ENCODE data around the gene EIF4A3.
"Not testable (repeated sequence)": the region's sequence is repeated elsewhere in the genome, so short reads cannot be mapped to it uniquely, and the experiment has no call there.

The EIF4A3 gene

GRCh38 chr17:80101011-80101945, 45.6 kb downstream of the EIF4A3 start, which contains the start of gene GAA:
GAA (plus strand) TSS chr17:80101581; CDS start chr17:80104587, 3,006 bp downstream.
- peak within 1 kb of the TSS; percentile 86 for H3K27ac Mint-ChIP-seq
- peak; percentile 94 to 98 for DNase-seq (ENCODE audit: low spot score in 2 of 2)
- peak; percentile 85 for ATAC-seq (ENCODE audit: low read depth)
- H3K4me1 Mint-ChIP-seq = peaks cover 13% of the 10 kb centered on the region
- H3K4me3 Mint-ChIP-seq = peak within 1 kb of the TSS; percentile 94
- peaks cover 5% of the 10 kb centered on the region for H3K27me3 Mint-ChIP-seq
- H3K36me3 Mint-ChIP-seq = no peaks in the 10 kb centered on the region
- no peaks in the 10 kb centered on the region for H3K9me3 Mint-ChIP-seq

DNA sequence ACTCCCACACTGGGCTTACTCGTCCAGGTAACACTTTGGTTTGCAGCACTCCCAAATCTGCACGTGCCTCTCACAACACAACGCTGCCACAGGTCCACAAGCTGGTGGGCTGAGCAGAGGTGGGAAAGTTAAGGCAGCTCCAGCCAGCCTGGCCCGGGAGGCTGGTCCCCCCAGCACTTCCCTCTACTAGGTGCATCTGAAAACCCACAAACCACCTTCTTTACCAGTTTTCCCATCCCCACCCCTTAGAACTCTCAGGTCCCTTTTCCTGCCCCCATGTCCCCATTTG, 46.9 kb downstream of the EIF4A3 start:
- Mint-ChIP-seq H3K4me1 (peaks cover 13% of the 10 kb centered on the region), H3K27me3 (peaks cover 10% of the 10 kb centered on the region), H3K9me3 (no peaks in the 10 kb centered on the region), H3K4me3 (no peak overlapping the region), H3K36me3 (no peaks in the 10 kb centered on the region), H3K27ac (no peak overlapping the region)
- ATAC-seq (ENCODE audit: low read depth) (no peak), DNase-seq (ENCODE audit: low spot score in 2 of 2) (no peak)

GRCh38 chr17:80099291-80100034, 47.5 kb downstream of the EIF4A3 start:
- Mint-ChIP-seq H3K27ac (no peak overlapping the region), H3K9me3 (no peaks in the 10 kb centered on the region), H3K27me3 (peaks cover 12% of the 10 kb centered on the region), H3K4me3 (no peak overlapping the region), H3K36me3 (no peaks in the 10 kb centered on the region), H3K4me1 (peaks cover 13% of the 10 kb centered on the region)
- no peak for DNase-seq (ENCODE audit: low spot score in 2 of 2)
- no peak for ATAC-seq (ENCODE audit: low read depth)

DNA sequence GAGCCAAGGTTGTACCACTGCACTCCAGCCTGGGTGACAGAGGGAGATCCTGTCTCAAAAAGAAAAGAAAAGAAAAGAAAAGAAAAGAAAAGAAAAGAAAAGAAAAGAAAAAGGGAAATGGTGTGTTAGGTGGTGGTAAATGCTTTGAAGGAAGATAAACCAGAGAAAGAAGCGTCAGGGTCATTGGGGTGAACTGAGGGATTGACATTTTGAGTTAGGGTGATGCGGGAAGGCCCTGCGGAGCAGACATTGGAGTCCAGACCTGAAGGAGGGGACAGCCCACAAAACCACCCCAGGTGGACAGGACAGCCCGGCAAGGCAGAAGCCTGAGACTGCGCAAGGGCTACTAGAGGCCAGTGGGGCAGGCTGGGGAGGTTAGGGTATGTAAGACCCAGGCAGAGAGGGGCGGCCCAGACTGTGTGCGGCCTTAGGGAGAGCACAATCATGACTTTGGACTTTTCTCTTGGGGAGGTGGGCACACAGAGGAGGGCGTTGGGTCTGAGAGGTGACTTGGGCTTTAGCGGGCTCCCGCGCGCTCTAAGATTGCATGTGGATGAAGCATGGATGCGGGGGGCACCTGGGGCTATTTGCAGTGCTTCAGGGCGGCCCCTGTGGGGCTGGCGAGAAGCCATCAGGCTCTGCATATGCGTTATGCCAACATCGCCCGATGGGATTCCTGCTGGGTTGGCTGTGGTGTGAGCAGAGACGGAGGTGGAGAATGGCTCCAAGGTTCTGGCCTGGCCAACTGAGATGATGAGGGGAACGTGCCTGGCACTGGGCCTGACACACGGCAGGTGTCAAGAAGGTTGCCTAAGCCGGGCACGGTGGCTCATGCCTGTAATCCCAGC, 48.9 kb downstream of the EIF4A3 start:
- no peak overlapping the region for H3K4me3 Mint-ChIP-seq
- ATAC-seq (ENCODE audit: low read depth) (no peak), DNase-seq (ENCODE audit: low spot score in 2 of 2) (no peak)

GRCh38 chr17:80097127-80097621, 49.8 kb downstream of the EIF4A3 start:
- Mint-ChIP-seq H3K9me3 (no peaks in the 10 kb centered on the region), H3K27me3 (peaks cover 12% of the 10 kb centered on the region), H3K4me1 (peaks cover 8% of the 10 kb centered on the region), H3K36me3 (no peaks in the 10 kb centered on the region), H3K4me3 (no peak overlapping the region), H3K27ac (no peak overlapping the region)
- ATAC-seq (ENCODE audit: low read depth) (no peak), DNase-seq (ENCODE audit: low spot score in 2 of 2) (no peak)

More for the DNA sequence above, 48.9 kb downstream of the EIF4A3 start:
- Mint-ChIP-seq H3K36me3 (no peaks in the 10 kb centered on the region), H3K4me1 (peaks cover 10% of the 10 kb centered on the region), H3K9me3 (no peaks in the 10 kb centered on the region), H3K27me3 (peaks cover 12% of the 10 kb centered on the region), H3K27ac (no peak overlapping the region)

- peaks cover 5% of the 10 kb centered on the region for H3K4me1 Mint-ChIP-seq
- no peak overlapping the region for H3K4me3 Mint-ChIP-seq
- H3K27ac Mint-ChIP-seq = no peak overlapping the region
- DNase-seq (ENCODE audit: low spot score in 2 of 2) (no peak), ATAC-seq (ENCODE audit: low read depth) (no peak)
- no peaks in the 10 kb centered on the region for H3K36me3 Mint-ChIP-seq
- peaks cover 12% of the 10 kb centered on the region for H3K27me3 Mint-ChIP-seq
- H3K9me3 Mint-ChIP-seq = no peaks in the 10 kb centered on the region
These were observed 50.3 kb downstream of the EIF4A3 start for GRCh38 chr17:80096561-80097021.

DNA sequence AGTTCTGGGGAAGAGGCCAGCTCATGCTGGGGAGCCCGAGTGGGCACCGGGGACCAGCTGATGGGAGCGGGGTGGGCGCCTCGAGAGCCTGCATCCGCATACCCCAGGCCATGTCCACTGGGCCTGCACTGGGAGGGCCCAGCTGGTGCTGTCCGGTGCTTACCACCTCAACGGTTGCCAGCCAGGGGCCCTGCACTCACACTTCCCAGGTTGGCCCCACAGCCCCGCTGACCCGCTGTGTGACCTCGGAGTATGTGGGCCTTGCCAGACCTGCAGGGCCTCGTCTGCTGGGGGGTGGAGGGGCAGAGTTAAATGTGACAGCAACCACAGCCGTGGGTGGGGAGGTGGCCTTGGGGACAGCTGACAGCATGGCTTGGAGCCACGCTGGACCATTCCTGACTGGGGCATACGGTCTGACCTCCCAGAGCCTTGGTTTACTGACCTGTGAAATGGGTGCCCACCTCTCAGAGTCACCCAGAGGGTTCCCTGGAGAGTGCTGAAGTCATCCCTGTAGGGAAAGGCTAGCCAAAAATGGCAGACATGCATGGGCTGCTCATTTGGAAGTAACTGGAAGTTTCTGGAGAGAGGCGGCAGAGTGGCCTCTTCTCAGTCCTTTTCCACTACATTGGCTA, 51.0 kb downstream of the EIF4A3 start:
- Mint-ChIP-seq H3K27me3 (peaks cover 12% of the 10 kb centered on the region), H3K4me3 (no peak overlapping the region), H3K36me3 (no peaks in the 10 kb centered on the region), H3K27ac (no peak overlapping the region), H3K9me3 (no peaks in the 10 kb centered on the region), H3K4me1 (peaks cover 4% of the 10 kb centered on the region)
- DNase-seq (ENCODE audit: low spot score in 2 of 2) (no peak), ATAC-seq (ENCODE audit: low read depth) (no peak)

- Mint-ChIP-seq H3K27me3 (peaks cover 12% of the 10 kb centered on the region), H3K4me3 (no peak overlapping the region), H3K36me3 (no peaks in the 10 kb centered on the region), H3K9me3 (no peaks in the 10 kb centered on the region), H3K4me1 (no peaks in the 10 kb centered on the region), H3K27ac (no peak overlapping the region)
- no peak for ATAC-seq (ENCODE audit: low read depth)
- DNase-seq (ENCODE audit: low spot score in 2 of 2) = no peak
These were observed 51.7 kb downstream of the EIF4A3 start for GRCh38 chr17:80095038-80095843.

DNA sequence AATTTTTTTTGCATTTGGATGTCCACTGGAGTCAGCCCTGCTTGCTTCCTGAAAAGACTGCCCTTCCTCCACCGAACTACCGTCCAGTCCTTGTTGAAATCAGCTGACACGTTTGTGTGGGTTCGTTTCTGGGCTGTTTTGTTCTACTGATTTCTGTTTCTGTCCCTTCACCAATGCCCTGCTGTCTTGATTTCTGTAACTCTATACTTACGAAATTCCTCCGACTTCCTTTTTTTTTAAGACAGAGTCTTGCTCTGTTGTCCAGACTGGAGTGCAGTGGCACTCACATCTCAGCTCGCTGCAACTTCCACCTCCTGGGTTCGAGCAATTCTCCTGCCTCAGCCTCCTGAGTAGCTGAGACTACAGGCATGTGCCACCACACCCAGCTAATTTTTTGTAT, 54.0 kb downstream of the EIF4A3 start:
- Mint-ChIP-seq H3K4me3 (no peak overlapping the region), H3K4me1 (no peaks in the 10 kb centered on the region), H3K27me3 (peaks cover 16% of the 10 kb centered on the region), H3K27ac (no peak overlapping the region), H3K36me3 (no peaks in the 10 kb centered on the region), H3K9me3 (no peaks in the 10 kb centered on the region)
- DNase-seq (ENCODE audit: low spot score in 2 of 2) (no peak), ATAC-seq (ENCODE audit: low read depth) (no peak)

DNA sequence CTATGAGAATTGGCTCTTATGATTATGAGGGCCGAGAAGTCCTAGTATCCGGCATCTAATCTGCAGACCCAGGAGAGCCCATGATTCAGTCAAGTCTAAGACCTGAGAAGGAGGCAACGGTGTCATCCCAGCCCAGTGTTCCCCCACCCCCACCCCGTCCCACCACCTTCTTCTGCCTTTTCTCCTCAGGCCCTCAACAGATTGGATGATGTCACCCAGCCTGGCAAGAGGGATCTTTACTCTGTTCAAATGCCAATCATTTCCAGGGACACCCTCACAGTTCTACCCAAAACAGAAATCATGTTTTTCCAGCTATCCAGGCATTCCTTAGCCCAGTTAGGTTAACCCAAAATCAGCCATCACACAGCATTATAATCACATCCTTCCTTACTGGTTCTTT, 55.6 kb downstream of the EIF4A3 start:
- Mint-ChIP-seq H3K4me3 (no peak overlapping the region), H3K9me3 (no peaks in the 10 kb centered on the region), H3K36me3 (no peaks in the 10 kb centered on the region), H3K27me3 (peaks cover 13% of the 10 kb centered on the region), H3K27ac (no peak overlapping the region), H3K4me1 (no peaks in the 10 kb centered on the region)
- ATAC-seq (ENCODE audit: low read depth) = no peak
- no peak for DNase-seq (ENCODE audit: low spot score in 2 of 2)

DNA sequence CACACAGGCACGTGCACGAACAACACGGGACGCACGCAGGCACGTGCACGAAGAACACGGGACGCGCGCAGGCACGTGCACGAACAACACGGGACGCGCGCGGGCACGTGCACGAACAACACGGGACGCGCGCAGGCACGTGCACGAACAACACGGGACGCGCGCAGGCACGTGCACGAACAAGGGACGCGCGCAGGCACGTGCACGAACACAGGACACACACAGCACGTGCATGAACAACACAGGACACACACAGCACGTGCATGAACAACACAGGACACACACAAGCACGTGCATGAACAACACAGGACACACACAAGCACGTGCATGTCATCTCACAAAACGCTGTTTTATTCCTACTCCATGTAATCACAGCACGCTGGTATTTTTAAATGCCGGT, 56.8 kb downstream of the EIF4A3 start:
- not testable (repeated sequence) for DNase-seq (ENCODE audit: low spot score in 2 of 2); H3K9me3 Mint-ChIP-seq; H3K4me3 Mint-ChIP-seq; ATAC-seq (ENCODE audit: low read depth); H3K36me3 Mint-ChIP-seq; H3K27ac Mint-ChIP-seq; H3K4me1 Mint-ChIP-seq; H3K27me3 Mint-ChIP-seq

DNA sequence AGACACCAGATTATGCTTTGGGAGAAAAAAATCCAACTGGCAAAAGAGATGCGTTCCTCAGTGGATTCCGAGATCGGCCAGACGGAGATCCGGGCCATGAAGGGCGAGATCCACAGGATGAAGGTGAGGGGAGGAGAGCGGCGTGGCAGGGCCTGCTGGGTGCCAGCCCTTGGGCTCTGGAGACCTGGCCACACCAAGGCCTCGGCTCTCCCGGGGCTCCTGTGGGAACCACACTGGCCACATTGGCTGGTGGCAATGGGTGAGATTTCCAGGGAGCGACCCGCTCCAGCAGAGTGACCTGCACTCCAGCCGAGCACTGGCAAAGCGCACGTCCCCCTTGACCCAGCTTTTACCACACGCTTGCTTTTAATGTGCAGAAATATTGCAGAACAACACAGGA, 57.2 kb downstream of the EIF4A3 start:
- Mint-ChIP-seq H3K9me3 (no peaks in the 10 kb centered on the region), H3K27me3 (peaks cover 8% of the 10 kb centered on the region), H3K4me3 (no peak overlapping the region), H3K36me3 (no peaks in the 10 kb centered on the region), H3K27ac (no peak overlapping the region), H3K4me1 (no peaks in the 10 kb centered on the region)
- ATAC-seq (ENCODE audit: low read depth) (no peak), DNase-seq (ENCODE audit: low spot score in 2 of 2) (no peak)
